ENCODE results near the gene MSL3B.

Gene MSL3B

DNA sequence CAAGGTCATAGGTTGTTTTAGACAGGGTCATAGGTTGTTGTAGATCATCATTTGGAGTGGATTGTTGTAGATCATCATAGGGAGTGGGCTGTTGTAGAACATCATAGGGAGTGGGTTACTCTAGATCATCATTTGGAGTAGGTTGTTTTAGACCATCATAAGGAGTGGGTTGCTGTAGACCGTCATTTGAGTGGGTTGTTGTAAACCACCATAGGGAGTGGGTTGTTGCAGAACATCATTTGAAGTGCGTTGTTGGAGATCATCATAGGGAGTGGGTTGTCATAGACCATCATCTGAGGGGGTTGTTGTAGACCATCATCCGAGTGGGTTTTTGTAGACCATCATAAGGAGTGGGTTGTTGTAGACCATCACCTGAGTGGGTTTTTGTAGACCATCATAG is 39.4 kb upstream of the MSL3B start:
- Histone ChIP-seq H3K27me3 (ENCODE audit: insufficient read depth, poor library complexity, severe bottlenecking) (no peaks in the 10 kb centered on the region), H3K27ac (replicated peaks) (no peak overlapping the region), H3K4me3 (replicated peaks; ENCODE audit: insufficient read depth, low read length) (no peak overlapping the region)
- no peak for DNase-seq (ENCODE audit: low read depth in 1 of 2, low spot score in 1 of 2)
- TF ChIP-seq, protein P1, sequence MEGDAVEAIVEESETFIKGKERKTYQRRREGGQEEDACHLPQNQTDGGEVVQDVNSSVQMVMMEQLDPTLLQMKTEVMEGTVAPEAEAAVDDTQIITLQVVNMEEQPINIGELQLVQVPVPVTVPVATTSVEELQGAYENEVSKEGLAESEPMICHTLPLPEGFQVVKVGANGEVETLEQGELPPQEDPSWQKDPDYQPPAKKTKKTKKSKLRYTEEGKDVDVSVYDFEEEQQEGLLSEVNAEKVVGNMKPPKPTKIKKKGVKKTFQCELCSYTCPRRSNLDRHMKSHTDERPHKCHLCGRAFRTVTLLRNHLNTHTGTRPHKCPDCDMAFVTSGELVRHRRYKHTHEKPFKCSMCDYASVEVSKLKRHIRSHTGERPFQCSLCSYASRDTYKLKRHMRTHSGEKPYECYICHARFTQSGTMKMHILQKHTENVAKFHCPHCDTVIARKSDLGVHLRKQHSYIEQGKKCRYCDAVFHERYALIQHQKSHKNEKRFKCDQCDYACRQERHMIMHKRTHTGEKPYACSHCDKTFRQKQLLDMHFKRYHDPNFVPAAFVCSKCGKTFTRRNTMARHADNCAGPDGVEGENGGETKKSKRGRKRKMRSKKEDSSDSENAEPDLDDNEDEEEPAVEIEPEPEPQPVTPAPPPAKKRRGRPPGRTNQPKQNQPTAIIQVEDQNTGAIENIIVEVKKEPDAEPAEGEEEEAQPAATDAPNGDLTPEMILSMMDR (IDR thresholded peaks at IDR 0.05; ENCODE audit: insufficient read depth, low read length), result no peak

DNA sequence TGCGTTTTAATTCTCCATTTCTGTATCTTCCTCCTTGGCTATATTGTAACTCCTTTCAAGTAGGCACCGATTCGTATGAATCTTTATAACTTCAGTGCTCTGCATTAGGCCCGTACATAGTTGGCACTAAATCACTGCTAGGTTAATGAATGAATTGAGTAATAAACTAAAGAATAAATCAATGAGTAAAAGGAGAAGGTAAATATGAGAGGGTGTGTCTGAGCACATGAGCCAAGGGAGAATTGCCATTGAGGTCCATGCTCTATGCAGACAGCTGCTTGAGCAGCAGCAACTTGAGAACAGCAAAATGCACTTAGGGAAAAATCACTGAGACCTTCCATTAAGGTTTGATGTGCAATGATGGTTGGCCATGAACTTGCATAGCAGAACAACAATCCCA is 37.8 kb upstream of the MSL3B start:
- TF ChIP-seq, protein P2, sequence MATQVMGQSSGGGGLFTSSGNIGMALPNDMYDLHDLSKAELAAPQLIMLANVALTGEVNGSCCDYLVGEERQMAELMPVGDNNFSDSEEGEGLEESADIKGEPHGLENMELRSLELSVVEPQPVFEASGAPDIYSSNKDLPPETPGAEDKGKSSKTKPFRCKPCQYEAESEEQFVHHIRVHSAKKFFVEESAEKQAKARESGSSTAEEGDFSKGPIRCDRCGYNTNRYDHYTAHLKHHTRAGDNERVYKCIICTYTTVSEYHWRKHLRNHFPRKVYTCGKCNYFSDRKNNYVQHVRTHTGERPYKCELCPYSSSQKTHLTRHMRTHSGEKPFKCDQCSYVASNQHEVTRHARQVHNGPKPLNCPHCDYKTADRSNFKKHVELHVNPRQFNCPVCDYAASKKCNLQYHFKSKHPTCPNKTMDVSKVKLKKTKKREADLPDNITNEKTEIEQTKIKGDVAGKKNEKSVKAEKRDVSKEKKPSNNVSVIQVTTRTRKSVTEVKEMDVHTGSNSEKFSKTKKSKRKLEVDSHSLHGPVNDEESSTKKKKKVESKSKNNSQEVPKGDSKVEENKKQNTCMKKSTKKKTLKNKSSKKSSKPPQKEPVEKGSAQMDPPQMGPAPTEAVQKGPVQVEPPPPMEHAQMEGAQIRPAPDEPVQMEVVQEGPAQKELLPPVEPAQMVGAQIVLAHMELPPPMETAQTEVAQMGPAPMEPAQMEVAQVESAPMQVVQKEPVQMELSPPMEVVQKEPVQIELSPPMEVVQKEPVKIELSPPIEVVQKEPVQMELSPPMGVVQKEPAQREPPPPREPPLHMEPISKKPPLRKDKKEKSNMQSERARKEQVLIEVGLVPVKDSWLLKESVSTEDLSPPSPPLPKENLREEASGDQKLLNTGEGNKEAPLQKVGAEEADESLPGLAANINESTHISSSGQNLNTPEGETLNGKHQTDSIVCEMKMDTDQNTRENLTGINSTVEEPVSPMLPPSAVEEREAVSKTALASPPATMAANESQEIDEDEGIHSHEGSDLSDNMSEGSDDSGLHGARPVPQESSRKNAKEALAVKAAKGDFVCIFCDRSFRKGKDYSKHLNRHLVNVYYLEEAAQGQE (IDR thresholded peaks at IDR 0.05; ENCODE audit: insufficient replicate concordance, low read depth), result no peak
- TF ChIP-seq GABPA (IDR thresholded peaks at IDR 0.05; ENCODE audit: low read depth) (no peak), POLR2AphosphoS5 (IDR thresholded peaks at IDR 0.05; ENCODE audit: low read depth) (no peak), SPI1 (IDR thresholded peaks at IDR 0.05; ENCODE audit: borderline replicate concordance, low read depth) (no peak)
- TF ChIP-seq, protein P1 (IDR thresholded peaks at IDR 0.05; ENCODE audit: insufficient read depth, low read length), result no peak

DNA sequence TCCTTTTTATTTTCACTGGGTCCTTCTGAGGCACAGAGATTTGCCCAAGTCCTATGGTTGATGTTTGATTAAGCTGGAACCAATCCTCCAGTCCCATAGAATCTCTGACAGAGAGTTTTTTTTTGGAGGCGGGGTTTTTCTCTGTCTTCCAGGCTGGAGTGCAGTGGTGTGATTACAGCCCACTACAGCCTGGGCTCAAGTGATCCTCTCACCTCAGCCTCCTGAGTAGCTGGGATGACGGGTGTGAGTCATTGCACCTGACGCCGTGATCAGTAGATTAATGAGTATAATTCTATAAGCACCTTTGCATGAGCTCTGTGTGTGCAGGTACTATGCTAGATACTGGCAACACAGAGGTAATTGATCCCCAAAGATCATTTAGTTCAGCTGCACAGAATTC is 33.7 kb upstream of the MSL3B start:
- peaks cover 2% of the 10 kb centered on the region for H3K27me3 ChIP-seq (ENCODE audit: insufficient read depth, poor library complexity, severe bottlenecking)

More for the DNA sequence above, 37.8 kb upstream of the MSL3B start:
- DNase-seq (ENCODE audit: low read depth in 1 of 2, low spot score in 1 of 2), result no peak
- Histone ChIP-seq H3K4me3 (replicated peaks; ENCODE audit: insufficient read depth, low read length) (no peak overlapping the region), H3K27me3 (ENCODE audit: insufficient read depth, poor library complexity, severe bottlenecking) (no peaks in the 10 kb centered on the region), H3K27ac (replicated peaks) (no peak overlapping the region)

More for the DNA sequence above, 33.7 kb upstream of the MSL3B start:
- H3K27ac ChIP-seq (replicated peaks), result no peak overlapping the region
- no peak for DNase-seq (ENCODE audit: low read depth in 1 of 2, low spot score in 1 of 2)
- TF ChIP-seq POLR2AphosphoS5 (IDR thresholded peaks at IDR 0.05; ENCODE audit: low read depth) (no peak), GABPA (IDR thresholded peaks at IDR 0.05; ENCODE audit: low read depth) (no peak), SPI1 (IDR thresholded peaks at IDR 0.05; ENCODE audit: borderline replicate concordance, low read depth) (no peak)
- TF ChIP-seq, protein P2 (IDR thresholded peaks at IDR 0.05; ENCODE audit: insufficient replicate concordance, low read depth), result no peak
- TF ChIP-seq, protein P1 (IDR thresholded peaks at IDR 0.05; ENCODE audit: insufficient read depth, low read length), result no peak
- no peak overlapping the region for H3K4me3 ChIP-seq (replicated peaks; ENCODE audit: insufficient read depth, low read length)
